ENCODE results near the gene RSRC2. TPM values are rescaled to one million over a fixed set of nuclear protein-coding genes. Genes with fewer than 3 reads are reported as not detected.
A peak's percentile ranks its signal among the peaks of the same experiment; 100 is the strongest.

The RSRC2 gene
- total RNA-seq, 4 donors from 2014 or later: 51.2 to 83.2 (median 79.4) TPM

DNA sequence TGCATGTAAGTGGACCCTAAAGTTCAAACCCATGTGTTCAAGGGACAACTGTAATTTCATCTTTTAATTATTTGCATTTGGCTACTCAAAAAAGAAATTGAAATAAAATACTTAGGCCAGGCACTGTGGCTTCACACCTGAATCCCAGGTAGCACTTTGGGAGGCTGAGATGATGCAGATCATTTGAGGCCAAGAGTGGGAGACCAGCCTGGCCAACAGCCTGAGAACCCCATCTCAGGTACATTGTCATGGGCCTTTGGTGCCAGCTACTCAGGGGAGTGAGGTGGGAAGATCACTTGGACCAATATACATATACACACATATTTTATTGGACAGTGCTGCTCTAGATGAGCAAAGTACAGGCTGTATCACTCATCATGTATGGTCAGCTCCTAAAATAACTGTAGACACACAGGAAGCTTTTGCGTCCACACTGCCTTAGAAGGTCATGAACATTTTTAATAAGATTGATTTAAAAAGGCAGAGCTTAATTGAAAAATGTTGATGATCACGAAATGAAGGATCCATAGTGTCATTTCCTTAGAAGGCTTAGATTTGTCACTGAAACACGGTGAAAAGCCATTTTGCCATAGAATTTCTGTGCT, 23.5 kb downstream of the RSRC2 start:
- no peak overlapping the region for H3K4me3 ChIP-seq
- no peak for DNase-seq
- no peaks in the 10 kb centered on the region for H3K9me3 ChIP-seq
- no peak overlapping the region for H3K27ac ChIP-seq
- no peak for TF ChIP-seq POLR2A (IDR thresholded peaks at IDR 0.05)
- TF ChIP-seq, protein P1, sequence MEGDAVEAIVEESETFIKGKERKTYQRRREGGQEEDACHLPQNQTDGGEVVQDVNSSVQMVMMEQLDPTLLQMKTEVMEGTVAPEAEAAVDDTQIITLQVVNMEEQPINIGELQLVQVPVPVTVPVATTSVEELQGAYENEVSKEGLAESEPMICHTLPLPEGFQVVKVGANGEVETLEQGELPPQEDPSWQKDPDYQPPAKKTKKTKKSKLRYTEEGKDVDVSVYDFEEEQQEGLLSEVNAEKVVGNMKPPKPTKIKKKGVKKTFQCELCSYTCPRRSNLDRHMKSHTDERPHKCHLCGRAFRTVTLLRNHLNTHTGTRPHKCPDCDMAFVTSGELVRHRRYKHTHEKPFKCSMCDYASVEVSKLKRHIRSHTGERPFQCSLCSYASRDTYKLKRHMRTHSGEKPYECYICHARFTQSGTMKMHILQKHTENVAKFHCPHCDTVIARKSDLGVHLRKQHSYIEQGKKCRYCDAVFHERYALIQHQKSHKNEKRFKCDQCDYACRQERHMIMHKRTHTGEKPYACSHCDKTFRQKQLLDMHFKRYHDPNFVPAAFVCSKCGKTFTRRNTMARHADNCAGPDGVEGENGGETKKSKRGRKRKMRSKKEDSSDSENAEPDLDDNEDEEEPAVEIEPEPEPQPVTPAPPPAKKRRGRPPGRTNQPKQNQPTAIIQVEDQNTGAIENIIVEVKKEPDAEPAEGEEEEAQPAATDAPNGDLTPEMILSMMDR (IDR thresholded peaks at IDR 0.05): no peak
- peaks cover 0 to 3% of the 10 kb centered on the region in 2 donors for H3K4me1 ChIP-seq
- H3K36me3 ChIP-seq: no peaks in the 10 kb centered on the region
- intact Hi-C loops (cut with DNase I; ENCODE audit: low total_unique reads): no loop called here
- no peaks in the 10 kb centered on the region for H3K27me3 ChIP-seq

DNA sequence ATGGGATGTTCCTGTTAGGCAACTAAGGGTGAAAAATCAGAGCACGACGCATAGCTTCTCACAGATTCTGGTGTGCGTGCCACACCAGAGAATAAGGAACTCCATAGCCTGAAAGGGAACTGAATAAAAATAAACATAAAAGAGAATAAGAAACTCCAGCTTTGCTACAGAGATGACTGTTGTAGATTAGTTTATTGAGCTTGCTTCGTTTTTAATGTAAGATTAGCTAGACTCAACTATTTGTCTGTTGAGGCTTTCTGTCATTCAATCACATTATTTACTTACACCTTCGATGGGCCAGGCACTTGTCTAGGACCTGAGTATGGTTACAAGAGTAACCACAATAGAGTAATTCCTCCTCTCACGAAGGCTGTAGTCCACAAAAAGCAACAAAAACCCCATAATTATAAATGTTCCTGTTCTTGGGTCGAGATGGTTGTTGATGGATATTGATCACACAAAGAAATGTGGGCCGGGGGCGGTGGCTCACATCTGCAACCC, 25.2 kb downstream of the RSRC2 start:
- intact Hi-C loops (cut with DNase I; ENCODE audit: low total_unique reads): no loop called here
- Histone ChIP-seq H3K4me1 (peaks cover 0 to 3% of the 10 kb centered on the region in 2 donors), H3K27me3 (no peaks in the 10 kb centered on the region), H3K9me3 (no peaks in the 10 kb centered on the region), H3K36me3 (no peaks in the 10 kb centered on the region), H3K4me3 (peak overlapping the region in 1 of 2 donors; percentile 80), H3K27ac (peak overlapping the region; percentile 91 to 94)
- TF ChIP-seq POLR2A (IDR thresholded peaks at IDR 0.05): no peak
- TF ChIP-seq, protein P1 (IDR thresholded peaks at IDR 0.05): no peak
- no peak for DNase-seq

DNA sequence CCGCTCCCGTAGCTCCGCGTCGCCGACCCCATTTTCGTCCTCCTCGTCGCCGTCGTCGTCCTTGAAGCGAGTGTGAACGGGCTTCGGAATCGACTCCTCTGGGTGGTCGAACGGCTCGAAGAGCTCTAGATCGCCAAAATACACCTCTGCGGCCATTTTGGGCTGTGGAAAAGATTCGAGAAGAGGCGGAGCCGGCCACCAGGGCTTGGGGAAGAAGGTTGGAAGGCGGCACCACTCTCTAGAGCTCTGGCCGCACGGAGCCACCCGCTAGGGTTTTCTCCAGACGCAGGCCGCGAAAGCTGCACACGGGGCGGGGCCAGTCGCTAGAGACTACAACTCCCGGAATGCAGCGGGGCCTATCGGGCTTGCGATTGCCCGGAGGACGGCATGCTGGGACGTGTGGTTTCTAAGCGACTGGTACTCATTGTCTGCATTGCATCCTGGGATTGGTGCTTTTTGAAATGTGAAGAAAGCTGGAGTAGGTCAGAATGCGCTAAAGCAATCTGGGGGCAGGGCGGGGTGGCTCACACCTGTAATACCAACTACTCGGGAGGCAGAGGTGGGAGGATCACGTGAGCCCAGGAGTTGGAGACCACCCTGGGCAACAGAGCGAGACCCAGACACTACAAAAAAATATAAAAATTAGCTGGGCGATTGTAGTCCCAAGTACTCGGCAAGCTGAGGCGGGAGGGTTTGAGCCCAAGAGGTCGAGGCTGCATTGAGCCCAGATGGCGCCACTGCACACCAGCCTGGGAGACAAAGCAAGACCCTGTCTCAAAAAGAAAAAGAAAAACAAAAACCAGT, 25.8 kb downstream of the RSRC2 start, which contains the start of gene ZCCHC8:
Gene ZCCHC8 (minus strand): TSS at position 248 of the 804 bp plus-strand sequence. CDS start 92 bp downstream, at position 156.
- no peaks in the 10 kb centered on the region for H3K9me3 ChIP-seq
- H3K27me3 ChIP-seq: no peaks in the 10 kb centered on the region
- DNase-seq: peak; percentile 96 to 97
- intact Hi-C loops (cut with DNase I; ENCODE audit: low total_unique reads): no loop called here
- TF ChIP-seq, protein P1 (IDR thresholded peaks at IDR 0.05): peak; percentile 7 to 53 (median 36)
- peak; percentile 95 to 97 for TF ChIP-seq POLR2A (IDR thresholded peaks at IDR 0.05)
- peak within 1 kb of the TSS; percentile 91 to 94 for H3K27ac ChIP-seq
- no peaks in the 10 kb centered on the region for H3K36me3 ChIP-seq
- peak within 1 kb of the TSS; percentile 49 to 80 for H3K4me3 ChIP-seq
- peaks cover 0 to 3% of the 10 kb centered on the region in 2 donors for H3K4me1 ChIP-seq

DNA sequence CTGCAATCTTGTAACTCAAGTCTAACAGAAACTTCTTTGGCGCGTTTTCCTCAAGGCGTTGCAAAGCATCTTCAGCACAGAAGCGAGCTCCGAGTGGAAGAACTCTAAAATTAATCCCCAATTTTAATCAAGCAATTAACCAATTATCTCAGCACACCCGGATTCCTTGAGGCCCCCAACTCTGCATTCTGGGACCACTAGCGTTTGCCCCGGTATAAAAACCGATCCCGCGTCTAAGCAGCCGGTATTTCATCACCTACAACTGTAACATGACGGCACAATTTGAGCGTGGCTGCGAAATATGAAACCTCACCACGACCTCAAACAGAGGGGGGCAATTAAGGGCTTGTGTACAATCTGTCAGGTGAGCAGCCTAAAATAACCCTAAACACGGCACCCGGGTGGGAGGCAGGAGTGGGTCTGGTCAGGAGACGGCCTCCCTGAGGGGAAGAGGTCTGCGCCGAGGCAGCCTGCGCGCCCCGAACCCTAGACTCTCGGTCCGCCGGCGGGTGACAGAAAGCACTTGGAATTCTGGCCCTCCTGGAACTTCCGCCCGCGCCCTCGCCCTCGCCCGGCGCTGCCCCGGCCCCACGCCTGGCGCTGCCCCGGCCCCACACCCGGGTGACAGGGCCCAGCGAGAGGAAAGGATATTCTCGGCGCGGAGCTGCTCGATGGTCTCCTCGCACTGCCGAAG, 26.6 kb downstream of the RSRC2 start:
- H3K4me3 ChIP-seq: peak overlapping the region; percentile 49 to 80
- no peaks in the 10 kb centered on the region for H3K27me3 ChIP-seq
- no peaks in the 10 kb centered on the region for H3K9me3 ChIP-seq
- peak overlapping the region; percentile 91 to 94 for H3K27ac ChIP-seq
- intact Hi-C loops (cut with DNase I; ENCODE audit: low total_unique reads): no loop called here
- TF ChIP-seq, protein P1 (IDR thresholded peaks at IDR 0.05): no peak
- no peak for TF ChIP-seq POLR2A (IDR thresholded peaks at IDR 0.05)
- no peaks in the 10 kb centered on the region for H3K36me3 ChIP-seq
- H3K4me1 ChIP-seq: peaks cover 0 to 3% of the 10 kb centered on the region in 2 donors
- peak; percentile 47 to 56 for DNase-seq
